ENCODE measurements around the gene LCLAT1. TPM values are rescaled to one million over a fixed set of nuclear protein-coding genes. Genes with fewer than 3 reads are reported as not detected.

Gene LCLAT1
- total RNA-seq, 4 donors from 2014 or later, result 47.3 to 68.7 (median 54.1) TPM

GRCh38 chr2:30482011-30482410, 35.0 kb downstream of the LCLAT1 start:
- no peak for DNase-seq
- Histone ChIP-seq H3K9me3 (no peaks in the 10 kb centered on the region), H3K27ac (no peak overlapping the region), H3K4me3 (replicated peaks in 1 of 3) (no peak overlapping the region), H3K36me3 (no peaks in the 10 kb centered on the region), H3K27me3 (no peaks in the 10 kb centered on the region), H3K4me1 (peaks cover 0 to 5% of the 10 kb centered on the region in 2 donors)
- intact Hi-C loops (cut with DNase I), result no loop called here
- no peak for TF ChIP-seq CTCF (IDR thresholded peaks at IDR 0.05)
- TF ChIP-seq POLR2A (IDR thresholded peaks at IDR 0.05), result no peak

DNA sequence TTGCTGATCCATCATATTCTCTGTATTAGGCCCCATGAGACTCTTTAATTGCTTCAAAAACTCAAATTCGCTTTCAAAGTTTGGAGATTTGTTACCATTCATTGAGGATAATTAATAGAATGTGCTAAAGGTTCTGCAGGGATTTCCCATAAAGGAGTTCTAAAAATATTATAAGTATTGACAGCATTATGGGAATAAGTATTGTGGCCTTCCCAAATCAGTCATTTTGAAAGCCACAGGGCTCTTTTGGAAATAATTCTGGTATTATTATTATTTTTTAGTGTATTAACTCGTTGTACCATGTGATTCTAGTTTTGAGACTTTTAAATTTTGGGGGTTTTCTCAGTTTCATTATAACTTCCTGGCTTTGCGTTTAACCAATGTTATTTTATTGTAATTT, 37.1 kb downstream of the LCLAT1 start:
- no peak for TF ChIP-seq POLR2A (IDR thresholded peaks at IDR 0.05)
- no peak for TF ChIP-seq CTCF (IDR thresholded peaks at IDR 0.05)

GRCh38 chr2:30484995-30485394, 37.9 kb downstream of the LCLAT1 start:
- no peaks in the 10 kb centered on the region for H3K36me3 ChIP-seq
- no peaks in the 10 kb centered on the region for H3K27me3 ChIP-seq
- 90 to 92% methylated on average over 4 of the region's 4 CpGs for WGBS, 2 donors
- DNase-seq, result no peak
- no peaks in the 10 kb centered on the region for H3K9me3 ChIP-seq
- H3K27ac ChIP-seq, result no peak overlapping the region
- H3K4me1 ChIP-seq, result peaks cover 10 to 13% of the 10 kb centered on the region in 2 donors
- intact Hi-C loops (cut with DNase I), result no loop called here
- TF ChIP-seq CTCF (IDR thresholded peaks at IDR 0.05), result no peak
- no peak for TF ChIP-seq POLR2A (IDR thresholded peaks at IDR 0.05)
- no peak overlapping the region for H3K4me3 ChIP-seq (replicated peaks in 1 of 3)

More for the DNA sequence above, 37.1 kb downstream of the LCLAT1 start:
- Histone ChIP-seq H3K4me3 (replicated peaks in 1 of 3) (no peak overlapping the region), H3K27ac (no peak overlapping the region), H3K36me3 (no peaks in the 10 kb centered on the region), H3K9me3 (no peaks in the 10 kb centered on the region), H3K4me1 (peaks cover 10 to 13% of the 10 kb centered on the region in 2 donors), H3K27me3 (no peaks in the 10 kb centered on the region)
- intact Hi-C loops (cut with DNase I), result no loop called here
- no peak for DNase-seq
- 78 to 88% methylated on average over 3 of the region's 3 CpGs for WGBS, 2 donors

DNA sequence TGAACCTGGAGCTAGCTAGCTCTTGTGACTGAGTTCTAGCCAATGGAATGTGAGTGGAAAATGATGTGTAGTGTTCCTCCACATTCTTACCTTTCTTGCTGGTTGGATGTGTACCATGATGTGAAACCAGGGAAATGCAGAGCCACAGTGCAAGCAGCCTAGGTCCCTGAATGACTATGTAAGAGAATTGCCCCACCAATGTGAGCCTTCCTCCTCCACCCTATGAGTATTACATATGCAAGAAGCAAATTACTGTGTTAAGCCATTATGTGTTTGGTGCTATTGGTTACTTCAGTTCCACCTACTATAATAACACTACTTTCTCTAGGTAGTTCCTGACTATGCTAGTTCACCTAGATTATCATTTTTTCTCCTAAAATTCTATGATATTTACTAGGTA, 39.6 kb downstream of the LCLAT1 start:
- Histone ChIP-seq H3K27ac (no peak overlapping the region), H3K4me1 (peaks cover 6 to 13% of the 10 kb centered on the region in 2 donors), H3K4me3 (replicated peaks in 1 of 3) (no peak overlapping the region), H3K36me3 (no peaks in the 10 kb centered on the region), H3K27me3 (no peaks in the 10 kb centered on the region), H3K9me3 (no peaks in the 10 kb centered on the region)
- TF ChIP-seq CTCF (IDR thresholded peaks at IDR 0.05) (no peak), POLR2A (IDR thresholded peaks at IDR 0.05) (no peak)
- intact Hi-C loops (cut with DNase I), result no loop called here
- no peak for DNase-seq

DNA sequence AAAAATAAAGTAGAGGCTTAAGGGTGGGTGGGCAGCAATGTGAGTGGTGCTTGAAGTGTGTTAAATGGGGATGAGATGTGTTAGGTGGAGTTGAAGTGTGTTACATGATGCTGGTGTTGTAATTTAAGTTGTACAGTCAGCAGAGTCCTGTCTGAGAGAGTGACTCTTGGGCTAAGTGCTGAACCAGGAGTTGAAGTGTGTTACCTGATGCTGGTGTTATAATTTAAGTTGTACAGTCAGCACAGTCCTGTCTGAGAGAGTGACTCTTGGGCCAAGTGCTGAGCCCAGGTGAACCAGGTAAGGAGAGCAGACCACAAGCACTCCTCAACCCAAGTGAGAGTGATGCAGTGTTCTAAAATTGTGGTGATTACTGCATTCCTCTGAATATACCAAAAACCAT, 40.6 kb downstream of the LCLAT1 start:
- H3K27ac ChIP-seq, result no peak overlapping the region
- intact Hi-C loops (cut with DNase I), result no loop called here
- no peaks in the 10 kb centered on the region for H3K9me3 ChIP-seq
- peaks cover 5 to 15% of the 10 kb centered on the region in 2 donors for H3K4me1 ChIP-seq
- no peaks in the 10 kb centered on the region for H3K27me3 ChIP-seq
- TF ChIP-seq POLR2A (IDR thresholded peaks at IDR 0.05) (no peak), CTCF (IDR thresholded peaks at IDR 0.05) (no peak)
- no peak overlapping the region for H3K4me3 ChIP-seq (replicated peaks in 1 of 3)
- H3K36me3 ChIP-seq, result no peaks in the 10 kb centered on the region
- peak; percentile 13 to 18 for DNase-seq

All from thyroid gland (tissue), 4 donors.